Medulla oblongata (tissue), 1 donor: ENCODE measurements around the gene E2F3.

Experiments
- DNase-seq: peaks from one replicate; pipeline ENCODE4 v3.0.0-alpha.2; 2015; ENCODE audit errors: extremely low spot score

E2F3 gene

GRCh38 chr6:20402342-20403069 is 827 bp downstream of the E2F3 start:
- DNase-seq: peak; percentile 77

- DNase-seq: peak; percentile 90
These were observed 1.5 kb downstream of the E2F3 start for GRCh38 chr6:20403070-20403765.

DNA sequence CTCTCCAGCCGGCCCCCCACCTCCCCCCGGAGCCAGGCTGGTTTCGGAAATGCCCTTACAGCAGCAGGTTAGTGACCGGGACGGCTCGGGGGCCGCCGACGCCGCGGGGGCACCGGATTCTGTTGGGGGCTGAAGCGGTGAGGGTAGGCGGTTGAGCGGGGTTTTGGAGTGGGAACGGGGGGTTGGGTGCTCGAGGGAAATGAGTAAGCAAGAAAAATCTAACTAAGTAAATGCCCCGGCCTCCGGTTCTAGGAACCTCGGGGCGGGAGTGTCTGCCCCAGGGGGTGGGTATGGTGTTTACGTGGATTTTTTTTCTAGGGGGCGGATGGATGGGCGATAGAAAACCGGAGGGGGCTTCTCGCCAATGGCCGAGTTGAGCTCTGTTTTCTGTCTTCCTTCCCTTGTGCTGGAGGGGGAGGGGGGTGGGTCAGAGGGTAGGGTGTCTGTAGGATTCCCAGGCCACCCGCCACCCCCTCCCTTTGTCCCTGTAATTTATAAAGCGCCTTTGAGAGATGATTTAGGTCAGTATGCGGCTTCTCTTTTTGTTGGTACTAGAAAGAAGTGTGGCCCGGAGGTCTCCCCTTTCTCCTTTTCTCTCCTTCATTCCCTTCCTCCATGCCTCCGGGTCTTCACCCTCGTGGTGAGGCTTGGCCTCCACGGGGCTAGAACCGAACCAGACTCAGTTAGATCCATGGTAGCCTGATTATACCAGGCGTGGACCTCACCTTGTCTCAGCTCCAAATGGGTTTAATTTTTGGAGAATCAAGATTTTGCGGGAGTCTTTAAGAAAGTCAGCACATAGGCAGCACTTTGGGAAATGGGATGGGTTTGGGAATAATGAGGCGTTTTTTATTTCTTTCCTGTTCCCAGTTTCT is 2.3 kb downstream of the E2F3 start:
- DNase-seq: peak; percentile 23

- peak; percentile 36 for DNase-seq
These were observed 3.0 kb downstream of the E2F3 start for GRCh38 chr6:20404641-20405032.

GRCh38 chr6:20408851-20409250 is 7.2 kb downstream of the E2F3 start:
- DNase-seq: no peak

DNA sequence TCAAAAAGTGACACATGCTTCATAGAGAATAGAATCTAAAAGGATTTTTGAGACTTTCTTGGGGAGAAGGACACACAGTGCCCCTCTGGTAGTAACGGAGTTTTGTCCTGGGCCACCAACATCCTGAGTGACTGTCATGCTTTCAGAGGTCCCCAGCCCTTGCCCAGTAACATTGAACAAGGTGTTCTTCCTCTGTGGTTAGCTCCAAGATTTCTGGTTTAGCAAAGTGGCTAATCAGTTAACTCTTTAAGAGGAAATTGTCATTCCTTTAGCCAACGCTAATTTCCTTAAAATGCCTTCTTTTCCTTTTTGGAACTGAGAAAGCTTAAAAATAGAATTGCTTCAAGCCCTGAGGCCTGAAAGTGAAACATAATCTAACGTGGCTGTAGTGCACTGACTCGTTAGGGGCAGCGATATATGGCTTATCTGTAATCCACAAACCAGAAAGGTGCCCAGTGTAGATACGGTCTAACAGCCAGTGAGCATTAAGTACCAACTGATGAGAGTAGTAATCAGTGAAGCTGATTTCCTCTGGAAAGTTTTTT is 7.8 kb downstream of the E2F3 start:
- no peak for DNase-seq

DNA sequence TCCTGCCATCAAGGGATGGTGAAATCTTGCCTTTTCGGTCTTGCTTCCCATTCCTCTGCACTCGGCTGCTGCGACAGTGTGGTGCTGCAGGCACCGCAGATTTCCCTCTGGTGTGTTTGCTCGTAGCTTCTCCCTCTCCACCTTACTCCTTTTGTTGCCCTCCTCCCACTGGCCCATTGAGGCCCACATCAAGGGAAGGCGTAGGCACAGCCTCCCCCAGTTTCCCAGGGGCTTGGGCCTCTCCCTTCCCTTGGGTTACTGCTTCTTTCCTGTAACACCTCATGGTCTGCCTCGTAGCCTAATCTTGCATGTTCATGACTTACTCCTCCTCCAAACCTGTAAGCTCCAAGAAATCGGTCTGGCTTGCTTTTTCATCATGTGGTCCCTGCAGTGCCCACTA is 9.9 kb downstream of the E2F3 start:
- DNase-seq: no peak

GRCh38 chr6:20411953-20412681 is 10.4 kb downstream of the E2F3 start:
- DNase-seq: no peak

- DNase-seq: no peak
These were observed 11.0 kb downstream of the E2F3 start for GRCh38 chr6:20412682-20413073.

- no peak for DNase-seq
These were observed 12.1 kb downstream of the E2F3 start for GRCh38 chr6:20413826-20414225.

GRCh38 chr6:20414711-20415110 is 13.0 kb downstream of the E2F3 start:
- DNase-seq: no peak

- no peak for DNase-seq
These were observed 13.6 kb downstream of the E2F3 start for GRCh38 chr6:20415304-20415703.

DNA sequence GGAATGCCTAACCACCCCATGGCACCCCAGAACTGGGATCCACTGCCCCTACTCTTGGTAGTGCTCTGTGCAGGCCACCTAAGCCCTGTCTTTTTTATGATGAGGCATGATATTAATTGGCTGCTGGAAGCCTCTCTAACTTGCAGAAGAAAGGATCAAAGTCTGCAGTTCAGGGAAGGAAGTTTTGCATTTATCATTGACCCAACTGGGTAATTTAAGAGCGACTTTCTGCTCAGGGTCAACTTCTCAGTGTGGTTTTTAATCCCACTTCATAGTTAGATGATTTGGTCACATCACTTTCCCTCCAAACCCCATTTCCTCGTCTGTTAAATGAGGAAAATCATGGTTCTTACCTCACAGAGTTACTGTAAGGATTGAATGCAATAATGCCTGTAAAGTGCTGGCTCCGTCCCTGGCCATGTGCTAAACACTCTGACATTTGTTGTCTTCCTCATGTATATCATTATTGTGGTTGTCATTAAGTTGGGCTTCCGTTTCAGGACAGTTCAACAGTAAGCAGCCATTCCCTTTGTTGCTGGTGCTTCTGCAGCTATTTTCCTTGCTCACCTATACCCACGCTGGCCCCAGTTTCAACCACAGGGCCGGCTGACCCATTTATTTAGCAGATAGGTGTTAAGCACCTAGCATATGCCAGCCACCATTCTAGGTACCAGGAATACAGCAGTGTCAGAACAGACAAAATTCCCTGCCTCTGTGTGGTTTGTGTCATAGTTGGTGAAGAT is 14.2 kb downstream of the E2F3 start:
- no peak for DNase-seq

DNA sequence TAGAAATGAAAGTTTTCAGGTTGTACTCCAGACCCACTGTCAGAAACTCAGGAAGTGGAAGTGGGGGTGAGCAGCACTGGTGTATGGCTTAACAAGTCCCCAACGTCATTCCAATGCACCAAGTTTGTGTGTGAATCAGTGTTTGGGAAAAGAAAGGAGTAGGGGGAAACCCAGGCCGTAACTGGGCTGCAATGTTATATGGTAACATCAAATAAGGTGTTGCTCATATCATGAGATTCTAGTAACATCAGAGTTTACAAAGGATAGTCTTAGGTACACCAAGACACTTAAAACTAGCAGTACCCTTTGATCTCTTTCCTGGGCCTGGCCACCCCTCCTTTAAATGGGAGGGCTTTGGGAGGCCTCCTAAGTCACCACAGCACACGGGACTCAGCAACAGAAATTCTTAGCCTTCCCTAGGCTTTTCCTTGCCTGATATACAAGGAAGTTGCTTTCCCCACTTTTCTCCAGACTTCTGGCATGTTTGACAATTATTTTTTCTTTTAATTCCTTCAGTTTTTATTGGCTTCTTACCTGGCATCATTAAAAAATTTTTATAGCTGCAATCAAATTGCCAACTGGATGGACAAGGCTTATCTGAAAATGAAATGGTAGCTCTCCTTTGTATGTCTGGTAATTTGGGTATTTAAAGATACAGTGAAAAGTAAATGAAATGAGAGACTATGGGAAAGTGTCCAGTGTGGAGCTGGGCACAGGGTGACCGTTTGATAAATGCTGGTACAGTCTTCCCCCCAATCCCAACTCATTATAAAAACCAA is 15.1 kb downstream of the E2F3 start:
- DNase-seq: no peak

GRCh38 chr6:20417819-20418218 is 16.1 kb downstream of the E2F3 start:
- no peak for DNase-seq

- DNase-seq: no peak
These were observed 24.8 kb downstream of the E2F3 start for GRCh38 chr6:20426177-20427082.

- DNase-seq: no peak
These were observed 26.2 kb downstream of the E2F3 start for GRCh38 chr6:20427856-20428255.

DNA sequence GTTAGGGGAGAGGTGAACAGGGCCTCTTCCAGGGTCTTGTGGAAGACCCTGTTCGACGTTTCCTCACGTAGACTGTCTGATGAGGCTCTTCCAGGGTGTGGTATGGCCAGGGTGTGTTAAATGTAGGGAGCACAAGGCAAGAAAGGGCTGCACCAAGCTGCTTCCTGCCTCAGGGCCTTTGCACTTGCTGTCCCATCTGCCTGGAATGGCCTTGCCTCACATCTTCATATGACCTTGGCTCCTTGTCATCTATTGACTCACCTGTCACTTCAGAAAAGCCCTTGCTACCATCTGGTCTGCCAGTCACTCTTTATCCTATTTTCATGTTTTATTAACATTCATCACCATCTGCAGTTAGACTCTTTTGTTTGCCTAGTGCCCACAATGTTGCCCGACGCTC is 31.0 kb downstream of the E2F3 start:
- DNase-seq: no peak

- no peak for DNase-seq
These were observed 31.6 kb downstream of the E2F3 start for GRCh38 chr6:20433321-20433720.
